Muscle layer of colon (tissue), 2 donors: ENCODE data around the gene SEC63.
A peak's percentile ranks its signal among the peaks of the same experiment; 100 is the strongest.
"Not testable (repeated sequence)": the region's sequence is repeated elsewhere in the genome, so short reads cannot be mapped to it uniquely, and the experiment has no call there.

ENCODE experiments used
- H3K27ac ChIP-seq: one replicate; pipeline ENCODE4 v1.7.0; 2013; ENCODE audit warnings: low read depth, mild to moderate bottlenecking, low read length, moderate library complexity
- H3K27me3 ChIP-seq, 2 donors: one replicate each; pipeline ENCODE4 v1.7.0; 2013; ENCODE audit warnings: low read length in 2 of 2, mild to moderate bottlenecking in 2 of 2; ENCODE audit not compliant: insufficient read depth in 2 of 2, control insufficient read depth in 1 of 2
- H3K36me3 ChIP-seq: one replicate; pipeline ENCODE4 v1.7.0; 2013; ENCODE audit warnings: mild to moderate bottlenecking, low read length; ENCODE audit not compliant: insufficient read depth
- H3K4me1 ChIP-seq: one replicate; pipeline ENCODE4 v1.7.0; 2013; ENCODE audit warnings: mild to moderate bottlenecking, low read length; ENCODE audit not compliant: insufficient read depth
- H3K4me3 ChIP-seq, 2 donors: one replicate each; pipeline ENCODE4 v1.7.0; 2013; ENCODE audit warnings: low read length in 2 of 2, low read depth in 1 of 2, mild to moderate bottlenecking in 1 of 2, moderate library complexity in 1 of 2
- H3K9ac ChIP-seq: one replicate; pipeline ENCODE4 v1.7.0; 2013; ENCODE audit warnings: low read length
- H3K9me3 ChIP-seq: one replicate; pipeline ENCODE4 v1.7.0; 2013; ENCODE audit warnings: mild to moderate bottlenecking, low read length
- donor health status: abdominal sarcoma.
- donor health status: Adenocarcinoma of cecum.

The SEC63 gene

DNA sequence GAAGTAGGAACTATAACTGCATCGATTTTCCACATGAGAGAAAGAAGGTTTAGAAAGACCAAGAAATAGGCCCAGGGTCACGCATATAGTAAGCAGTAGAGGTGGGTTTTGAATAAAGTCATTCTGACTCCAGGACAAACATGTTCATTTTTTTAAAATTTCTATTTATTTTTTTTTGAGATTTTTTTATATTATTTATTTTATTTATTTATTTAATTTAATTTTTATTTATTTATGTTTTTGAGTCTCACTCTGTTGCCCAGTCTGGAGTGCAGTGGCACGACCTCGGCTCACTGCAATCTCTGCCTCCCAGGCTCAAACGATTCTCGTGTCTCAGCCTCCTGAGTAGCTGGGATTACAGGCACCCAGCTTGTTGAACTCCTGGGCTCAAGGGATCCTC lies 13.2 kb upstream of the SEC63 start:
- Histone ChIP-seq H3K4me1 (no peaks in the 10 kb centered on the region), H3K9ac (no peak overlapping the region), H3K9me3 (no peaks in the 10 kb centered on the region), H3K27me3 (no peaks in the 10 kb centered on the region), H3K27ac (no peak overlapping the region), H3K36me3 (no peaks in the 10 kb centered on the region), H3K4me3 (no peak overlapping the region)

DNA sequence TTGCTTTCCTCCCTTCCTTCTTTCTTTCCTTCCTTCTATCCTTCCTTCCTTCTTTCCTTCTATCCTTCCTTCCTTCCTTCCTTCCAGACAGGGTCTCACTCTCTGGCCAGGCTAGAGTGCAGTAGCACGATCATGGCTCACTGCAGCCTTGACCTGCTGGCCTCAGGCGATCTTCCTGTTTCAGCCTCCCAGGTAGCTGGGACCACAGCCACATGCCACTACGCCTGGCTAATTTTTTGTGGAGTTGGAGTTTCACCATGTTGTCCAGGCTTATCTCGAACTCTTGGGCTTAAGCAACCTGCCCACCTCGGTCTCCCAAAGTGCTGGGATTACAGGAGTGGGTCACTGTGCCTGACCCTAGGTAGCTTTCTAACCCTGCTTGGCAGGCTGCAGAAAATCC lies 12.2 kb upstream of the SEC63 start:
- Histone ChIP-seq H3K27ac (no peak overlapping the region), H3K4me3 (no peak overlapping the region), H3K4me1 (no peaks in the 10 kb centered on the region), H3K36me3 (no peaks in the 10 kb centered on the region), H3K9ac (no peak overlapping the region), H3K27me3 (no peaks in the 10 kb centered on the region), H3K9me3 (no peaks in the 10 kb centered on the region)

DNA sequence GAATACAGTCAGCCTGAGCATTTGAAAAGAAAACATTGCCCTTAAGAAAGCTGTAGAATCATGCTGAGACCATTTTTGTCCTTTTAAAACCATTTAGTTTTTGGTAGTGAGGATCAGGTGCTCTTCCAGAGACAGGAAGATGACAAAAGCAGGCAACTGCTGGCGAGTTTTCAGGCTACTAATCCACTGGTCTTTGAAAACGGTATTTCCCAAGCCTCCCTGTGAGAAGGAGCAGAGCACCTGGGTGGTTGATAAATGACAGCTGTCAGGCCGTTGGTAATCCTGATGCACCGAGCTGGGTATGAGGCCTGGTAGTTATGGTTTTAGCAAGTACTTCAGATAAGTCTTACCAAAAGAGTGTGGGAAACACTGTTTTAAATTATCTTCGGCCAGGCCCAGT lies 10.1 kb upstream of the SEC63 start:
- Histone ChIP-seq H3K9me3 (no peaks in the 10 kb centered on the region), H3K9ac (no peak overlapping the region), H3K4me3 (no peak overlapping the region), H3K36me3 (no peaks in the 10 kb centered on the region), H3K27ac (no peak overlapping the region), H3K4me1 (no peaks in the 10 kb centered on the region), H3K27me3 (no peaks in the 10 kb centered on the region)

DNA sequence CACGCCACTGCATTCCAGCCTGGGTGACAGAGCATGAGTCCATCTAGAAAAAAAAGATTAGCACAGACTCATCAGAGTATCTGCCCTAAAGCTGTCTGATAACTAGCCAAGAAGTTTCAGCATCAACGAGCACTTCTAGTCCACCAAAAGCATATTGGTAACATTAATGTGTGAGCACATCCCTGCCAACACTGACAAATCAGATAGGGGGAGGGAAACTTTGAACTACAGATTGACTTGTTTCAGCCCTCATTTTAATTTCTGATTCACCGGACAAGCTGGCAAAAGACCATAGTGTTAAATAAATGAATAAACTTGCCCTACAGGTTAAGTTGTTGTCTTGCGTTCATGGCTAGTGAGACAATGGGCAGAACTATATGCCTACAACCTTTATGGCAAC lies 7.7 kb upstream of the SEC63 start:
- Histone ChIP-seq H3K36me3 (no peaks in the 10 kb centered on the region), H3K9me3 (no peaks in the 10 kb centered on the region), H3K4me1 (no peaks in the 10 kb centered on the region), H3K9ac (no peak overlapping the region), H3K27ac (no peak overlapping the region), H3K27me3 (no peaks in the 10 kb centered on the region), H3K4me3 (no peak overlapping the region)

DNA sequence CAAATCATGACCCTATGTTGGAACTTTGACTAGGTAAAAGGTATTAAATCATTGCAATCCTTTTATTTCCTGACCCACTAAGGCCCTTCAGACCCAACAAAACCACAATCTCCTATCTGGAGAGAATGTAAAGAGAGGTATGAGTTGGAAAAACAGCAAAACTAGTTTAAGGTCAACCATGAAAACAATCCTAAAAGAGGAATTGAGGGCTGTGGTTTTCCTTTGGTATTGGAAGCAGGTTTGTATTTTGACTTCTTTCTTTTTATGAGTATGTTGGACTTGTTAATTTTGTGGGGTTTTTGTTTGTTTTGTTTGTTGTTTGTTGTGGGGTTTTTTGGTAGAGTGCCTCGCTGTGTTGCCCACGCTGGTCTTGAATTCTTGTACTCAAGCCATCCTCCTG lies 4.7 kb upstream of the SEC63 start:
- no peaks in the 10 kb centered on the region for H3K36me3 ChIP-seq
- no peaks in the 10 kb centered on the region for H3K9me3 ChIP-seq
- H3K27me3 ChIP-seq: no peaks in the 10 kb centered on the region
- no peak overlapping the region for H3K4me3 ChIP-seq
- no peaks in the 10 kb centered on the region for H3K4me1 ChIP-seq
- no peak overlapping the region for H3K9ac ChIP-seq
- H3K27ac ChIP-seq: no peak overlapping the region

DNA sequence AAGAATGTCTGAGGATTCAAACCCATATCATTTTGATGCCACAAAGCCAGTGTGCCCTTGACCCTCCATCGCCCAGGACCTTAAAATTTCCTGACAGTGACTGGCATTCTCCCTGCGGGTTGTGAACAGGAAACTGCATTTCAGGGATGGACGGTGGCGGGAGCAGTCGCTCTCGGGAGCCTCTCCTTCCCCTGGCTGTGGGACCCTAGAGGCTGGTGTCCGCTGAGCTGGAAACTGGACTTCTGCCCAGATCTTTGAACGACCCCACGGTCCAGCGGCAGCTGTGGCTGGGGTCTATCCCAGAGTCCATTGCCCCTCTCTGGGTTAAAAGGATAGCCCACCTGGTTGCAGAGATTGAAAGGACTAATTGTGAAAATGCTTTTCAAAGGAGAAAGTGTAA lies 1.4 kb upstream of the SEC63 start:
- Histone ChIP-seq H3K4me1 (peaks cover 20% of the 10 kb centered on the region), H3K9ac (no peak overlapping the region), H3K36me3 (no peaks in the 10 kb centered on the region), H3K4me3 (no peak overlapping the region), H3K27me3 (no peaks in the 10 kb centered on the region), H3K9me3 (no peaks in the 10 kb centered on the region), H3K27ac (no peak overlapping the region)

DNA sequence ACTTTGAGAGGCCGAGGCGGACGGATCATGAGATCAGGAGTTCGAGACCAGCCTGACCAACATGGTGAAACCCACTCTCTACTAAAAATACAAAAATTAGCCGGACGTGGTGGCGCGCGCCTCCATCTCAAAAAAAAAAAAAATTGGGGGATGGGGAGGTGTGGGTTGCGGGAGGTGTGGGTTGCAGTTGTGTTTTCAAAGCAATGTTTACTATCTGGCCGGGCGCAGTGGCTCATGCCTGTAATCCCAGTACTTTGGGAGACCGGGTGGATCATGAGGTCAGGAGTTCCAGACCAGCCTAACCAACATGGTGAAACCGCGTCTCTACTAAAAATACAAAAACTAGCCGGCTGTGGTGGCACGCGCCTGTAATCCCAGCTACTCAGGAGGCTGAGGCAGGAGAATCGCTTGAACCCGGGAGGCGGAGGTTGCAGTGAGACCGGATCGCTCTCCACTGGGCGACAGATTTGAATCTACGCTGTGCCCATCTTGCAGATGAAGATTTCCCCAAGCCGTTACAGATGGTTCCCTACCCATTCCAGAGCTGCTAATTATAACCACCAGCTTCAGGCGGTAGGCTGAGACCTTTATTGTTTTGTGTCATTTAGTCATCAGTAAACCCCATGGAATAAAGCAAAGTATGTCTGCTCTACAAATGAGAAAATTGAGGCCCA lies 818 bp upstream of the SEC63 start:
- not testable (repeated sequence) for H3K9me3 ChIP-seq, H3K27me3 ChIP-seq, H3K36me3 ChIP-seq, H3K9ac ChIP-seq, H3K27ac ChIP-seq
- Histone ChIP-seq H3K4me1 (peaks cover 20% of the 10 kb centered on the region), H3K4me3 (peak overlapping the region; percentile 2 to 32)

DNA sequence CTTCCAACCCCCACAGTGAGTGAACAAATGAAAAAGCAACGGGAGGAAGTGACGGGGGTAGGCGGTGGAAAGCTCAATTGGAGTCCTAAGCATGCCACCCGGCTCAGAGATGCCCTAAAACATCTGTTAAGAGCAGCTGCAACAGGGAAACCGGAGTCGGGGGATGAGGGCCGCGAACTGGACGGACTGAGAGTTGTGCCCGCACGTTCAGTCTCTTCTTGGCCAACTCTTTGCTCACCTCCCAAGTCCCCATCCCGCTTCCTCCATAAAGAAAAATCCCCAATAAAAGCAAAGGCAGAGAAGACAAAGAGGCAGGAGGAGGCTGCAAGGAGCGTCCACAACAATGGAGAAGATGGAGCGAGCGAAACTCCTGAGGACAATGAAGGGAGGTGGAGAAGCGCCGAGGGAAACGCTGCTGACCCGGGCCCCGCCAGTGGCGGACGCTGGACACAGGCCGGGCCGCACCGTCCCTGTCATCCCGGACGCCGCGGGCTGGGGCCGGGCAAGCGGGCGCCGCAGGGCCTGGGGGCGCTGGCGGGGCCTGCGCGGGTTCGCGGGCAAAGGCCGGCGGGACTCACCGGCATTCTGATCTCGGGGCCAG lies 600 bp downstream of the SEC63 start:
- H3K9ac ChIP-seq: peak overlapping the region; percentile 31

DNA sequence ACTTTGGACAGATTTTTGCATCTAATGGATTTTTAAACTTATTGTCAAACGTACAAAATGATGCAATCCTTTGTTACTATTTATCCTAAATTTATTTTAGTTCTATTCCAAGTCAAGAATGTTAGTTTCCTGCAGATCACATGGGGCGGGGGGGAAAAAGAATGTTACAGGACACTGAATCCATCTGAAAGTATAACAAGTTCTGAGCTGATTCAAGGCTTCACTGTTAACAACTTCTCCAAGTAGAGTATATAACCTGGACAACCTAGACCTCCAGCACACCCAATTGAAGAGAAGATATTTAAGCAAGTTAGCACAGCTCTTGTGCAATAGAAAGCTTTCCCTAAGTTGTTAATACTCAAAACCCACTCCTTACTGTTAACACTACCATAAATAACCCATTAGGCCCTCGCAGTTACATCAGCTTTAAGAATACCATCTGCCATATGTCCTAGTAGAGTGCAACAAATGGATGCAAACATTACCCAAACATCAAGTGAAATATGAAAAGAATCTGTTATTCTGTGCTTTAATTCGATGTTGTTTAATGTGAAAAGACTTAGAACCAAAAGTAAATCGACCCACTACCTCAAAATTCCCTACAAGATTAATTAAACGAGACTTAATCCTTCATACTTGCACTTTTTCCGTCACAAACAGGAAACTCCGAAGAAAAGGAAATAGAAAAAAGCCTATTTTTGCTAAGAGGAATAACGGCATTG lies 1.3 kb downstream of the SEC63 start:
- Histone ChIP-seq H3K27ac (peak overlapping the region; percentile 95), H3K36me3 (no peaks in the 10 kb centered on the region), H3K4me1 (peaks cover 27% of the 10 kb centered on the region), H3K4me3 (peak overlapping the region; percentile 87 to 93), H3K27me3 (no peaks in the 10 kb centered on the region), H3K9ac (peak overlapping the region; percentile 31), H3K9me3 (no peaks in the 10 kb centered on the region)

More for the DNA sequence above, 600 bp downstream of the SEC63 start:
- Histone ChIP-seq H3K4me1 (peaks cover 27% of the 10 kb centered on the region), H3K36me3 (no peaks in the 10 kb centered on the region), H3K27ac (peak overlapping the region; percentile 95), H3K4me3 (peak overlapping the region; percentile 87 to 93), H3K9me3 (no peaks in the 10 kb centered on the region), H3K27me3 (no peaks in the 10 kb centered on the region)

DNA sequence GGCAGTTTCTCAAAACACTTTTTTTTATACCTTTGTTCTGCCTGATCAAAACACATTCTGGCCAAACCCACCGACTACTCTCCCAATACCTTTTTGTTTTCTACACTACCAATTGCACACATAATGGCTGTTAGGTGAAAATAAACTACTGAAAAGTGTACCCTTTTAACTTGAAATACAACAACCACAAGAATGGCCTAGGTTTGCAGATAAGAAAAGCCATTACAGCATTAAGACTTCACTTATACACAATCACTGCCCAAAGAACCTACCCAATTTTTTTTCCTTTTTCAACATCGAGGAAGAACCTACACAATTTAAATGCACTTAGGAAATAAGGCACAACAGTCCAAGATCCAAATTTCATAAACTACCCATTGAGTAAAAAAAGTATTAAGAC lies 1.8 kb downstream of the SEC63 start:
- Histone ChIP-seq H3K36me3 (no peaks in the 10 kb centered on the region), H3K4me1 (peaks cover 27% of the 10 kb centered on the region), H3K9ac (no peak overlapping the region), H3K27ac (no peak overlapping the region), H3K9me3 (no peaks in the 10 kb centered on the region), H3K4me3 (peak overlapping the region in 1 of 2 donors; percentile 93), H3K27me3 (no peaks in the 10 kb centered on the region)

DNA sequence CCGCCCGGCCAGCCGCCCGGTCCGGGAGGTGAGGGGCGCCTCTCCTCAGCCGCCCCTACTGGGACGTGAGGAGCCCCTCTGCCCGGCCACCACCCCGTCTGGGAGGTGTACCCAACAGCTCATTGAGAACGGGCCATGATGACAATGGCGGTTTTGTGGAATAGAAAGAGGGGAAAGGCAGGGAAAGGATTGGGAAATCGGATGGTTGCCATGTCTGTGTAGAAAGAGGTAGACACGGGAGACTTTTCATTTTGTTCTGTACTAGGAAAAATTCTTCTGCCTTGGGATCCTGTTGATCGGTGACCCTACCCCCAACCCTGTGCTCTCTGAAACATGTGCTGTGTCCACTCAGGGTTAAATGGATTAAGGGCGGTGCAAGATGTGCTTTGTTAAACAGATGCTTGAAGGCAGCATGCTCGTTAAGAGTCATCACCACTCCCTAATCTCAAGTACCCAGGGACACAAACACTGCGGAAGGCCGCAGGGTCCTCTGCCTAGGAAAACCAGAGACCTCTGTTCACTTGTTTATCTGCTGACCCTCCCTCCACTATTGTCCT lies 4.1 kb downstream of the SEC63 start:
- H3K27me3 ChIP-seq, H3K27ac ChIP-seq, H3K36me3 ChIP-seq, H3K4me3 ChIP-seq, H3K9me3 ChIP-seq, H3K9ac ChIP-seq: not testable (repeated sequence)
- H3K4me1 ChIP-seq: peaks cover 33% of the 10 kb centered on the region
